Mononuclear cell (primary cell): ENCODE measurements around the gene RPLP2. TPM values are rescaled to one million over a fixed set of nuclear protein-coding genes. Genes with fewer than 3 reads are reported as not detected.

Source experiments
- H3K27me3 ChIP-seq: 2 replicates; pipeline ENCODE4 v1.6.0; 2011; ENCODE audit warnings: low read length, control low read depth; ENCODE audit not compliant: insufficient read depth
- H3K4me1 ChIP-seq: 2 replicates; pipeline ENCODE4 v1.5.1; 2011; ENCODE audit warnings: mild to moderate bottlenecking, low read length, control low read depth; ENCODE audit not compliant: insufficient read depth
- H3K4me3 ChIP-seq: 2 replicates; pipeline ENCODE4 v1.5.1; 2011; ENCODE audit warnings: mild to moderate bottlenecking, low read length, moderate library complexity
- H3K9me3 ChIP-seq: 2 replicates; pipeline ENCODE4 v1.5.1; 2011; ENCODE audit warnings: low read depth, mild to moderate bottlenecking, control low read depth, low read length
- total RNA-seq: library from RNA; depleted of rRNA; stranded (reverse); fragments of >200 nt; gene quantifications from one replicate; pipeline ENCODE4 v1.2.3, GENCODE V29; 2012

The RPLP2 gene
- total RNA-seq, 1 donor, result 653 TPM

DNA sequence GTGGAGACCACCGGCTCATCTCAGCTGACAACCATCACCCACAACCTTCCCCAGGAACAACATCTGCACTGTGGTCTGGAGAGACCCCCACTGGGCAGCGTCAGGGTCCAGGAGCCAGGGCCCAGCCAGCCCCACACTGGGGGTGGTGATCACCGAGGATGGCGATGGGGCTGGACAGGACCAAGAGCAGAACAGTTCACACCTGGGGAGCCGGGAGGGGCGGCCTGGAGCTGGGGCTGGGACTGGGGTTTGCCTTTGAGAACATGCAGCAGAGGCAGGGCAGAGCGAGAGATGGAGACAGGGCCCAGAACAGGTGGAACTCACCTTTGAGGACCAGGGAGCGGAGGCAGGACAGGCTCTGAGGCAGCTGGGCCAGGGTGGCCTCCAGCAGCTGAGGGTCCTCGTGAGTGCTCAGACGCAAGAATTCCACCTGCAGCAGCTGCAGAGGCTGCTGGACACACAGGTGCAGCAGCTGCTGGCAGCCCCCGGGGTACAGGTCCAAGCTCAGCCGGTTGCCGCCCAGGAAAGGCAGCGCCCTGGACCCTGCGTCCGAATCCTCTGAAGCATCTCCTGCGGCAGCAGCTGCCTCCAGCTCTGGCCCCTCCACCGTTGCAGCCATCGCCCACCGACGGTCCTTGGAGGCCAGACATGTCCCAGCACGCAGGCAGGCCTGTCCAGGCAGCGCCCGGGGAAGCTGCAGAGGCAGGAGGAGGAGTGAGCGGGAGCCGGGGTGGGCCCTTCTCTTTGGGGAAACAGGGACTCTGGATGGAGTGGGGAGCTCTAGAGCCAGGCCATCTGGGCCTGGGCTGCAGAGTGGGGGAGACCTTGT is 5.8 kb upstream of the RPLP2 start:
- H3K4me1 ChIP-seq, result peaks cover 29% of the 10 kb centered on the region
- peak overlapping the region; percentile 41 for H3K4me3 ChIP-seq
- no peaks in the 10 kb centered on the region for H3K27me3 ChIP-seq
- H3K9me3 ChIP-seq, result no peaks in the 10 kb centered on the region

DNA sequence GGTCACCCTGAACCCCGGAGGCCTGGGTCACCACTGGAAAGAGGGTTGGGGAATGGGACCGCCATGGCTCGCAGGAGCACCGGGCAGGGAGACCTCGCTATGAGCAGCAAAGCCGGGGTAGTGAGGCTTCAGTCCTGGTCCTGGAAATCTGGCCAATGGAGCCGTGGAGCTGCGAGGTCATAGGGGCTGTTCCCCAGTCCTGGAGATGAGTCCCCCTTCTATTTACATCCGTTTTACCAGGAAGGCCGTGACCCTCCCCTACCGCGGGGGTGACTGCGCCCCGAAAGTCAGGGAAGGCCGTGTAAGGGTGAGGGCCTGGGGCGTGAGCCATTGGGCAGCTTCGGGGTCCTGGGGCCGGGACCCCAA is 5.2 kb upstream of the RPLP2 start:
- H3K4me3 ChIP-seq, result peak overlapping the region; percentile 41
- H3K4me1 ChIP-seq, result peaks cover 29% of the 10 kb centered on the region
- no peaks in the 10 kb centered on the region for H3K9me3 ChIP-seq
- no peaks in the 10 kb centered on the region for H3K27me3 ChIP-seq

DNA sequence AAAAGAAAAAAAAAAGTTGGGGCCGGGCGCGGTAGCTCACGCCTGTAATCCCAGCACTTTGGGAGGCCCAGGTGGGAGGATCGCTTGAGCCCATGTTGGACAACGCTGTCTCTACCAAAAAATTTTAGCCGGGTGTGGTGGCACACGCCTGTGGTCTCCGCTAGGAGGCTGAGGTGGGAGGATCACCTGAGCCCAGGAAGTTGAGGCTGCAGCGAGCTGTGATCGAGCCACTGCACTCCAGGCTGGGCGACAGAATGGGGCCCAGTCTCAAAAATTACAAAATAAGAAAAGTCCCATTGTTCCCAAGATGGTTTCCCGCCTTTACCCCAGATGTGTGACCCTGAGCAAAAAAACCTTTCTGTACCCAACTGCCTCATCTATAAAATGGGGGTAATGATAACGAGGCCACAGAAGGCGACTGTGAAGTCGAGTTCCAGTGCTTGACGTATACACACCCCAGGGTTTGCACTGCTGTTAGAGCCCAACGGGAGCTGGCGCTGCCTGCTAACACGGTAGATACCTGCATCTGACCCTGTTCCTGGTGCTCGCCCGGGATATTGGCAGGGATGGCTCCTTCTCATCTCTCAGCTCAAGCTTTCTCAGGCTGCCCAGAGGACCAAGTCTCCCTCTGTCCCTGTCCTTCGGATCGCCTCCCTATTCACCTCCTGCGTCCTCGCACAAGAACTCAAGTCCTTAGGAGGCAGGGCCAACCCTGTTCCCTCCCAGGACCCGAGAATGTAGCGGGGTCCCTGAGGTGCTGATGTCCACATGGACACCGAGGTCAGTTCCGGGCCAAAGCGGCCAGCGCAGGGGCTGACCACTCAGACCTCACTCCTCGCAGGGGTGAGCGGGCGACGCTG is 1.1 kb upstream of the RPLP2 start:
- Histone ChIP-seq H3K27me3 (no peaks in the 10 kb centered on the region), H3K4me1 (peaks cover 46% of the 10 kb centered on the region), H3K9me3 (no peaks in the 10 kb centered on the region), H3K4me3 (peak overlapping the region; percentile 87)

DNA sequence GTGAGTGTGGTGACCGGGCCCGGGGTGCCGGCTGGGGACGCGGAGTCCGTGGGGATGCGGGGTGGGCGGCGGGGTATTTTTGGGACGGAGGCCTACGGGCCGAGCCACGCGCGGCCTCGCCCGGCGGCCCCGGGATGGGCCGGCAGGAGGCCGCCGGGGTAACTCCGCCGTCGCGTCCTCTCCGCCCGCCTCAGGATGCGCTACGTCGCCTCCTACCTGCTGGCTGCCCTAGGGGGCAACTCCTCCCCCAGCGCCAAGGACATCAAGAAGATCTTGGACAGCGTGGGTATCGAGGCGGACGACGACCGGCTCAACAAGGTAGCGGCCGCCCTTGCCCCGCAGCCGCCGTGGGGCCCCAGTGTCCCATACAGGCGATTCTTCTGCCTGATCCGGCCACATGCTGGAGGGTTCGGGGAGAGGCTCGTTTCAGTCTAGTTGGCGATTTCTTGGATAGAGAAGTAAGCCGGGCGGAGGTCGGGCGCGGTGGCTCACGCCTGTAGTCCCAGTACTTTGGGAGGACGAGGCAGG is 337 bp downstream of the RPLP2 start:
- Histone ChIP-seq H3K9me3 (no peaks in the 10 kb centered on the region), H3K4me1 (peaks cover 34% of the 10 kb centered on the region), H3K4me3 (peak overlapping the region; percentile 87)

DNA sequence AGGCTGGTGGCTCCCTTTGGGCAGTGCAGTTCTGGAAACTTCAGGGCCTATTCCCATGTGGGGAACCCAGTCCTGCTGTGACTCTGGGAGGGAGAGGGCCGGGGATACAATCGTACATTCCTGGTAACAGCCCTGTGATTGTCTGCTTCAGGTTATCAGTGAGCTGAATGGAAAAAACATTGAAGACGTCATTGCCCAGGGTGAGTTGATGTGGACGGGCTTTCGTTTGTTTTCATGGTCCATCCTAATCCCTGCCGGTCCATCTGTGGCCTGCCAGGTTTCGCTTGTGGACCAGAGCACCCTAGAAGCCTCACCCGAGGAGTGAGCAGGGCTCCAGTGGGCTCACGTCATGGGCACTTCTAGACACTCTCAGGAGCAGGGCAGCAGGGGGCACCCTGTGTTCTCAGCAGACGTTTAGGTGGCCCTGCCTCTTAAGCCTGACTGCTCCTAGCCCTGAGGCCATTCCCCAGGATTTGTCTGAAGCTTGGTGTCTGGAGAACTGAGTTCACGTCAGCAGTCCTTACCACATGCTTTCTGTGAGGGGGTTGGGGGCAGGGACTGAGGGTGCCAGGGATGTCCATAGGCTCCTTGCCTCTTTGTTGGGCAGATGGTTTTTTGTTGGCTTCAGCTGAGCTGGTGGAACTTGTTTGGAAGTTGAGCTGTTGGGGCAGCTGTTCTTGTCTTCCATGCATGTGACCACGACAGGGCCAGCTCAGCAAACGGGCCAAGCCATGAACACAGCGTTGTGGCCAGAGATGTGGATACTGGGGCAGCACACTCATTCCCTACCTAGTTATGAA is 1.9 kb downstream of the RPLP2 start:
- H3K9me3 ChIP-seq, result no peaks in the 10 kb centered on the region
- H3K27me3 ChIP-seq, result no peaks in the 10 kb centered on the region
- peaks cover 30% of the 10 kb centered on the region for H3K4me1 ChIP-seq
- no peak overlapping the region for H3K4me3 ChIP-seq

More for the DNA sequence above, 337 bp downstream of the RPLP2 start:
- H3K27me3 ChIP-seq, result no peaks in the 10 kb centered on the region

DNA sequence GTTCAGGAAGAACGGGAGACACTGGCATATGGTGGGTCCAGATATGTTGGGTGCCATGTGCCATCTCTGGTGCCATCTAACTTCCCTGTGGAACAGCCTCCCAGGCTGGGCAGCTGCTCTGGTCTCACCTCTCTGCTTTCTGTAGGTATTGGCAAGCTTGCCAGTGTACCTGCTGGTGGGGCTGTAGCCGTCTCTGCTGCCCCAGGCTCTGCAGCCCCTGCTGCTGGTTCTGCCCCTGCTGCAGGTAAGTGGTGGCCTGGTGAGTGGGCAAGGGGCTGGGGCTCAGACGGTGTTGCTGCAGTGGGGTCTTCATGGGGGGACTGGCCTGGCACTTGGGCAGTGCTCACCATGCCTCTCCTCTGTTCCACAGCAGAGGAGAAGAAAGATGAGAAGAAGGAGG is 2.6 kb downstream of the RPLP2 start:
- Histone ChIP-seq H3K27me3 (no peaks in the 10 kb centered on the region), H3K4me3 (no peak overlapping the region), H3K4me1 (peaks cover 30% of the 10 kb centered on the region), H3K9me3 (no peaks in the 10 kb centered on the region)

DNA sequence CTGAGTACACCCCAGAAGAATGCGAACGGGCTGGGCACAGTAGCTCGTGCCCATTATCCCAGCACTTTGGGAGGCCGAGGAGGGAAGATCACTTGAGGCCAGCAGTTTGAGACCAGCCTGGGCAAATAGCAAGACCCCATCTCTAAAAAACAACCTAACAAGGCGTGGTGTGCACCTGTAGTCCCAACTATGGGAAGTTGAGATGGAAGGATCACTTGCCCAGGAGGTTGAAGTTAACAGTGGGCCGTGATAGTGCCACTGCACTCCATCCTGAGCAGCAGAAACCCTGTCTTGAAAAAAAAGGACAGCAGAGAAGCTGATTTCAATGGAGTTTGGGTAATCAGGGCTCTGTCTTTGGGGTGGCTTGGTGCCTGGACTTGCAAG is 3.3 kb downstream of the RPLP2 start:
- H3K27me3 ChIP-seq, result no peaks in the 10 kb centered on the region
- H3K9me3 ChIP-seq, result no peaks in the 10 kb centered on the region
- peaks cover 29% of the 10 kb centered on the region for H3K4me1 ChIP-seq
- H3K4me3 ChIP-seq, result no peak overlapping the region

DNA sequence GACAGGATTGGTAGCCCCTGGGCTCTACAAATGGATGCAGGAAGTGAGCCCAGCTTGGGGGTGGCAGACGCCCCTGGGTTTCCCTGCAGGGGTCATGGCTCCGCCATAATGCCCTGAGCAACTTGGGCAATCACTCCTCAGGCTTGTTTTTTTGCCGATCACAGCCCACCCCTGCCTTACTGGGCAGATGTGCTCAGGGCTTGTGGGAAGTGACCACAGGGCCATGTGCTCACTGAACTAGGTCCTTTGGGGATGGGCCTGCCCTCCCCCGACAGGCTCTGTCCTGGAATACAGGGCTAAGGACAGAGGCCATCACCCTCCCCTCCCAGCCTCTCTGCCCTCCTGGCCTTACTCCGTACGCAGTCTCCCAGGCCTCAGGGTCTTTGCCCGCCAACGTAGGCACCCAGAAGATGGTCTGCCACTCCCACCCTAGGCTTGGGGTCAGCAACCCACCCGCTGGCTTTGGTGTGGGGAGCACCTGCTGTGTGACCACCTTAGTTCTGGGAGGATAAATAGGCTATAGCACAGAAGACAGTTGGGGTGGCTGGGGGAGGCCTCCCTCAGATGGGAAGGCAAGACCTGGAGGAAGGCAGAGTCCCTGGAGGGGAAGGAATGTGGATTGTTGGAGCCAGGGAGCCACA is 3.8 kb downstream of the RPLP2 start:
- Histone ChIP-seq H3K4me1 (peaks cover 26% of the 10 kb centered on the region), H3K9me3 (no peaks in the 10 kb centered on the region), H3K4me3 (no peak overlapping the region), H3K27me3 (no peaks in the 10 kb centered on the region)

DNA sequence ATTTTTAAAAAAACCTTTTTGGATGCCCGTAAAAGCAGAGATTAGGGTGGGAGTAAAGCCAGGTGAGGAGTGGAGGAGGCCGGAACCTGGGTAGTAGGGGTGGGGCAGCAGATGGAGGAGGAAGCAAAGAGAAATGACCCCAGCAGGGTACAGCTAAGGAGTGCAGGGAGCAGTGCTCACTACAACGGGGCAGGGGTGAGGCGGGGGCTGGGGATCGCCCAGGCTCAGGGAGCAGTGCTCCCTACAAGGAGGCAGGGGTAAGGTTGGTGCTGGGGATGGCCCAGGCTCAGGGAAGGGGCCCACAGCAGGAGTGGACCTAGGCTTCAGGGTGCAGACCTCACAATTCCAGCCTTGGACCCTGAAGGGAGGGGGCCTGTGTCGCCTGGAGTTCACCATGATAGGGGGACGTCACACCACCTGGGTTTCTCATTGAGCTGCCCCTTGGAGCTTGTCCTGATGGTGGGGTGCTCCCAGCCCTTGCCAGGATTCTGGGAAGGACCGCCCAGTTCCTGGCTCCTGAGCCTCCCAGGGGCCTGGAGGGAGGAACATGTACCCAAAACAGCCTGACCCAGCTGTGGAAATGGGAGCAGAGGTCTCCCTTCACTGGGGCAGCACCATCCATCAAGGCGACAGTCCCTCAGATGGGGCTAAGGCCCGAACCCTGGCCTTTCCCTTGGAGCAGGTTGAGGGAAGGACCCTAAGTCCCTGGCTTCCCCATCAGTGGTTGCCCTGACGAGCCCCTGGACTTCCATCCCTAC is 6.1 kb downstream of the RPLP2 start:
- H3K9me3 ChIP-seq, result no peaks in the 10 kb centered on the region

DNA sequence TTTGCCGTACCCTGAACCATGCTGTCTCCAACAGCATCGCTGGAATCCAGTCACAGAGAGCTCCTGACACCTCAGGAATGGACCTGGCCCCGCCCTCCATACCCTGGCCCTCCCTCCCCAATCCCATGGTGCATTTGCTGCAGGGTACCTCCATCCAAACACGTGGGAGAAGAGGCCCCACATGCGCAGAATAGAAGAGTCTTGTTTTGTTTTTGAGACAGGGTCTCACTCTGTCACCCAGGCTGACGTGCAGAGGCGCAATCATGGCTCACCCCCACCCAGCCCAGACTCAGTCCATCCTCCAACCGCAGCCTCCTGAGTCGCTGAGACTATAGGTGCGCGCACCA is 6.6 kb downstream of the RPLP2 start:
- Histone ChIP-seq H3K27me3 (no peaks in the 10 kb centered on the region), H3K9me3 (no peaks in the 10 kb centered on the region), H3K4me3 (no peak overlapping the region), H3K4me1 (peaks cover 27% of the 10 kb centered on the region)

More for the DNA sequence above, 6.1 kb downstream of the RPLP2 start:
- H3K27me3 ChIP-seq, result no peaks in the 10 kb centered on the region
- H3K4me1 ChIP-seq, result peaks cover 27% of the 10 kb centered on the region
- no peak overlapping the region for H3K4me3 ChIP-seq

DNA sequence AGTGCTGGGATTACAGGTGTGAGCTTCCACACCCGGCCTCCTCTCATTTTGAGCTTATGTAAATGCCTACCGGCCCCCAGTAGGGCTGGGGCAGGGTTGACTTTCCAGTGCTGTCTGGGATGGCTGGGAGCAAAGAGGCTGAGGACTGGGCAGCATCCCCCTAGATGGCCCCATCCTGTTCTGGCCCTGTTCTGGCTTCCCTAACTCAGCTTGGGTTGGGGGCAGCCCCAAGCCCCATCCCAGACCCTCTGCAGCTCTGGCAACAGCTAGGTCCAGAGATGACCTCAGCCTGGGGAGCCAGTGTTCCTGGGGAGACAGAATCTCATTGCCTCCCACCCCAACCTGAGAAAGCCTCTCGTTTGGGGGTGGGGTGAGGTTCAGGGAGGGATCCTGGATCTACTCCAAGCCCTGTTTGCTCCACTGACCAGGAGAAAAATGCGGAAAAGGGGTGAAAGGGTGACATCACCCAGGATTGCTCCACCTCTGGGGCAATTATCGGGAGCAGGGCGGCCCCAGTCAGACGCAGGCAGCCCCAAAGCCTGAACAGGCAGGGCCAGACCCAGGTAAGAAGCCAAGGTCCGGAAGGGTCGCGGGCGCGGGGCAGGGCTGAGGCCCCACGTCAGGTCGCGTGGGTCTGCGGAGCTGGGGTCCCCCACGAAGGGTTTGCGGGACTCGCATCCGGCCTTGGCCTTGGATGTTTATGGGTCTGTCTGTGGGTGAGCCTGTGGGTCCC is 8.8 kb downstream of the RPLP2 start, which contains the start of gene PNPLA2:
Gene PNPLA2, plus strand, starts transcription at position 519 of the 733 bp plus-strand sequence. CDS start 805 bp downstream, outside the sequence.
- H3K4me3 ChIP-seq, result peak within 1 kb of the TSS; percentile 81
- H3K9me3 ChIP-seq, result no peaks in the 10 kb centered on the region
- H3K27me3 ChIP-seq, result no peaks in the 10 kb centered on the region
- H3K4me1 ChIP-seq, result peaks cover 38% of the 10 kb centered on the region

DNA sequence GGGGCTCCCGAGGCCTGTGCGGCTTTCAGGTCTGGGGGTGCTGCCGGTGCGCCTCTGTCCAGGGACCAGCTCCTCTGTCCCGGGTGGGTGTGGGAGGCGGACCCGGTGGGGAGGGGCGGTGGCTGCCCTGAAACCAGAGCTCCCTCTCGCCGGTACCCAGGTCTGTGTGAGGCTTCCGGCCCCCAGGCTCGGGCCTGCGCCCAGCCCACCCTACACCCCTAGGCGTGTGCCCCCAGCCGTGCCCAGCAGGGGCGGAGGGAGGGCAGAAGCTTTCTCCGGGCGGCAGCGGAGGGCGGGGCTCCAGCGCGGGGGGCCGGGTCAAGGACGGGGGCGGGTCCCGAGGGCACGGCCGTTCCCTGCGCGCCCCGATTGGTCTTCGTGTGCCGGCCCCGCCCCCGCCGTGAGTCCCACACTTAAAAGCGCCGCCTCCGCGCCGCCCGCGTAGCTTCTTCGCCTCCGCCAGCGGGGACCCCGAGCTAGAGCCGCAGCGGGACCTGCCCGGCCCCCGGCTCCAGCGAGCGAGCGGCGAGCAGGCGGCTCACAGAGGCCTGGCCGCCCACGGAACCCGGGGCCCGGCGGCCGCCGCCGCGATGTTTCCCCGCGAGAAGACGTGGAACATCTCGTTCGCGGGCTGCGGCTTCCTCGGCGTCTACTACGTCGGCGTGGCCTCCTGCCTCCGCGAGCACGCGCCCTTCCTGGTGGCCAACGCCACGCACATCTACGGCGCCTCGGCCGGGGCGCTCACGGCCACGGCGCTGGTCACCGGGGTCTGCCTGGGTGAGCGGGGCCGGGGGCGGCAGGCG is 9.6 kb downstream of the RPLP2 start:
- H3K4me3 ChIP-seq, result peak overlapping the region; percentile 81
- H3K4me1 ChIP-seq, result peaks cover 38% of the 10 kb centered on the region
- no peaks in the 10 kb centered on the region for H3K27me3 ChIP-seq
- H3K9me3 ChIP-seq, result no peaks in the 10 kb centered on the region
